RKO (cell line): Measurements from ENCODE around the gene HAND1.

ENCODE experiments used
- DNase-seq: peaks from one replicate; pipeline ENCODE4 v3.0.0-alpha.2; 2016; ENCODE audit warnings: low spot score

The HAND1 gene

GRCh38 chr5:154456540-154456939, 21.5 kb downstream of the HAND1 start:
- no peak for DNase-seq

- DNase-seq: no peak
Measured at GRCh38 chr5:154455585-154455984, 22.4 kb downstream of the HAND1 start.

- DNase-seq: no peak
Measured at GRCh38 chr5:154451957-154452356, 26.1 kb downstream of the HAND1 start.

- DNase-seq: no peak
Measured at GRCh38 chr5:154449786-154450185, 28.2 kb downstream of the HAND1 start.

- no peak for DNase-seq
Measured at GRCh38 chr5:154447089-154447725, 30.8 kb downstream of the HAND1 start.

- DNase-seq: peak; percentile 70
Measured at GRCh38 chr5:154446195-154447088, 31.6 kb downstream of the HAND1 start.

GRCh38 chr5:154445422-154446194, 32.4 kb downstream of the HAND1 start, which contains the start of gene SAP30L:
Gene SAP30L, plus strand, starts transcription at chr5:154445997. Its CDS starts 608 bp downstream, at chr5:154446605.
- DNase-seq: peak; percentile 93

- DNase-seq: peak; percentile 43
Measured at GRCh38 chr5:154444556-154445421, 33.2 kb downstream of the HAND1 start.

GRCh38 chr5:154442801-154443200, 35.2 kb downstream of the HAND1 start:
- DNase-seq: no peak

GRCh38 chr5:154440540-154440939, 37.5 kb downstream of the HAND1 start:
- no peak for DNase-seq

GRCh38 chr5:154437281-154437965, 40.6 kb downstream of the HAND1 start:
- no peak for DNase-seq

GRCh38 chr5:154435226-154435625, 42.8 kb downstream of the HAND1 start:
- no peak for DNase-seq

- no peak for DNase-seq
Measured at GRCh38 chr5:154430961-154431630, 46.9 kb downstream of the HAND1 start.

GRCh38 chr5:154430466-154430865, 47.6 kb downstream of the HAND1 start:
- DNase-seq: no peak

- DNase-seq: no peak
Measured at GRCh38 chr5:154429341-154429740, 48.7 kb downstream of the HAND1 start.

- no peak for DNase-seq
Measured at GRCh38 chr5:154428208-154428607, 49.8 kb downstream of the HAND1 start.
